HG03520 (cell line): ENCODE results near the gene IFNA6.
"Not testable (repeated sequence)": the region's sequence is repeated elsewhere in the genome, so short reads cannot be mapped to it uniquely, and the experiment has no call there.

Experiments
- ATAC-seq: cut with Tn5 transposase; IDR thresholded peaks from one replicate; pipeline ENCODE4 v1.9.1; 2021; ENCODE audit warnings: mild to moderate bottlenecking, moderate library complexity; ENCODE audit not compliant: unreplicated experiment

IFNA6 gene

GRCh38 chr9:21350787-21351186 lies at the start of gene IFNA6:
Gene IFNA6 (minus strand): TSS chr9:21350887. CDS start chr9:21350887, 0 bp downstream.
- ATAC-seq = no peak

- no peak for ATAC-seq
Observed at GRCh38 chr9:21399956-21400355, 49.3 kb upstream of the IFNA6 start.

- ATAC-seq = no peak
Observed at GRCh38 chr9:21398955-21399489, 48.3 kb upstream of the IFNA6 start.

GRCh38 chr9:21395778-21396717 lies 45.4 kb upstream of the IFNA6 start:
- ATAC-seq = peak; percentile 60

DNA sequence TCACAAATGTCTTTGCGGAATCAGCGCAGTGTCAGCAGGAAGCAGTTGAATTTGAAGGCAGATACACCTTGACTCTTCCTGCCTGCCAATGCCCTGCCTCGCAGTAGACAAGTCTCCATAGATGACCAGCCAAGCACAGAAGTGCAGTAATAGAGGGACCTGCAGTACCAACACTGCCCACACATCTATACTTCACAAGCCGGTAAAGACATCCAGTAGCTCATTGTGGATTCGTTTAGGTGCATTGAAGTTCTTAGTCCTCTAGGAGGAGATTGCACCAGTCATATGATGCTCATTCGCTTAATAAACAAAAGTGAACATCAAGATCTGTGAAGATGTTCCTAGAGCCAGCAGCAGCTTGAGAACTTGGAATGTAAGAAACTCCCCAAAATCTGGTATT lies 41.6 kb upstream of the IFNA6 start:
- peak; percentile 94 for ATAC-seq

DNA sequence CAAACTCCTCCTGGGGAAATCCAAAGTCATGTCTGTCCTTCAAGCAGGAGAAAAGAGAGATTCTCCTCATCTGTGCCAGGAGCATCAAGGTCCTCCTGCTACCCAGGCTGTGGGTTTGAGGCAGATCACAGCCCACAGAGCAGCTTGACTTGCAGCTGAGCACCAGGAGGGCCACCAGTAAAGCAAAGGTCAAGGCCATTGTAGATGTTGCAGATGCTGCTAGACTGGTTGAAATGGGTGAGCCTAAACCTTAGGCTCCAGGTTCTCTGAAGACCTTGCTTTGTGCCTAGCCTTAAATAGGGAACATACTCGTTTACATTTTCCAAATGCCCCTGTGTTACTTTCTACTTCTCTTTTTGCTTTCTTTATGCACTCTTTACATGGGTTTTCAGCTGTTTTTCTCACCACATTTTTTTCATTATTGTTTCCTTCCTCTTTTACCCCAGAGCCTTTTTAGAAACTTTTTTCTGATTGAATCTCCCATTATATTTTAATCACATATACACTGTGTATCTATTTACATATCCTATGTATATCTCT lies 34.5 kb upstream of the IFNA6 start, which contains the start of gene IFNA2:
IFNA2 (minus strand) TSS at position 268 of the 540 bp plus-strand sequence; CDS start at position 199, 69 bp downstream.
- ATAC-seq = no peak

- ATAC-seq = no peak
Observed at GRCh38 chr9:21383627-21384026, 32.9 kb upstream of the IFNA6 start.

DNA sequence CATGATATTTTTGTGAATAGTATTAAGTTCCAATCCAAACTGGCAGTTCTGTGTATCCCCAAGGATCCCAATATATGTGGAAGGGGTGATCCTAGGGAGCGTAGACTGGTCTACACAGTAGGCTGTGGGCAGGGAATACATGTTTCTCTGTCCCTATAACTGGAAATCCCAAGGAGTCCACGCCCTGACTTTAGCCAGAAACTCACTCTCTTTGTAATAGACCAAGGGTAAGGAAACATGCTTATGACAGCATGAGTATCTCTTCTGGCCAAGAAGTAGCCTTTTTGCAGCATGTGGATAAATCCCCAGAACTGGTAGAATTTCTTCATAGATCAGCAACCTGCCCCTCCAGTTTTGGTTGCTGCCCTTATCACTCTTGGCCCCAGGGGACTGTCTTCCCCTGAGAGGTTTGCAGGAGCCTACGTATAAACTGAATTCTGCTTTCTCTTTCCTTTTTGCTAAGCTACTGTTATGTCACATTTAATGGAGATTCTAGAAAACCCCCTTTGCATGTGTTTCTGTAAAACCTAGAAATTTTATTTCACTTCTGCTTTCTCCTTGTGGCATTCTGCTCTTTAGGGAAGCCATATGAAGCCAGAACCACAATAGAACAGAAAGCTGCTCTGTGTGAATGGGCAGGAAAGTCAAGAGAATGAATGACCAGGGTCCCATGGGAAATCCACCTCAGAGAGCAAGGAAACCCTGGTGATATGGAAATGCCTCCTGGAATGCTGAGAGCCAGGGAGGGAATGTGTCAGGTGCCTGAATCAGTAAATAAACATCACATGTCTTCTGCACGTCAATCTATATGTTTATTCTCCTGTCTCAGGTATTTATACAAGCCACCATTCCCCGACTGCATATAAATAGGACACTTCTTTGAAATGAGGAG lies 31.0 kb upstream of the IFNA6 start:
- peak; percentile 98 for ATAC-seq

DNA sequence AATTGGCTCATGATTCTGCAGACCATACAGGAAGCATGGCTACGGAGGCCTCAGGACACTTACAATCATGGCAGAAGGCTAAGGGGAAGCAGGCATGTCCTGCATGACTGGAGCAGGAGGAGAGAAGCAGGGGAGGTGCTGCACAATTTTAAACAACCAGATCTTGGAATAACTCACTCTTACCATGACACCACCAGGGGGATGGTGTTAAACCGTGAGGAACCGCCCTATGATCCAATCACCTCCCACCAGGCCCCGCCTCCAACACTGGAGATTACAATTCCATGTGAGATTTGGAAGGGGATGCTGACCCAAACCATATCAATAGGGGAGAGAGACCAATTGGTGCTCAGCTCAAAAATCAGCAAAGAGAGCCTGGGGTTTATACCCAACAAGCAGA lies 20.8 kb upstream of the IFNA6 start:
- ATAC-seq = not testable (repeated sequence)

- no peak for ATAC-seq
Observed at GRCh38 chr9:21367957-21368356, 17.3 kb upstream of the IFNA6 start, which contains the start of gene IFNA13. Gene IFNA13 (minus strand): TSS chr9:21368057. CDS start chr9:21368010, 47 bp downstream.

- ATAC-seq = peak; percentile 91
Observed at GRCh38 chr9:21367169-21367568, 16.5 kb upstream of the IFNA6 start.

GRCh38 chr9:21362287-21362686 lies 11.6 kb upstream of the IFNA6 start:
- ATAC-seq = no peak

GRCh38 chr9:21357479-21358460 lies 7.1 kb upstream of the IFNA6 start:
- ATAC-seq = peak; percentile 92

- no peak for ATAC-seq
Observed at GRCh38 chr9:21348430-21348970, 2.2 kb downstream of the IFNA6 start.

GRCh38 chr9:21340735-21341134 lies 10.0 kb downstream of the IFNA6 start:
- ATAC-seq = no peak

GRCh38 chr9:21336457-21336856 lies 14.2 kb downstream of the IFNA6 start:
- no peak for ATAC-seq

GRCh38 chr9:21334701-21335632 lies 15.7 kb downstream of the IFNA6 start, which contains the start of gene KLHL9:
Gene KLHL9 (minus strand): TSS chr9:21335404. CDS start chr9:21334859, 545 bp downstream.
- ATAC-seq = peak; percentile 81

GRCh38 chr9:21333226-21333625 lies 17.5 kb downstream of the IFNA6 start:
- ATAC-seq = no peak
